HG03571 (cell line): Measurements from ENCODE around the gene FAIM.
"Not testable (repeated sequence)": the region's sequence is repeated elsewhere in the genome, so short reads cannot be mapped to it uniquely, and the experiment has no call there.

ENCODE experiments used
- ATAC-seq: cut with Tn5 transposase; IDR thresholded peaks from one replicate; pipeline ENCODE4 v1.9.1; 2021; ENCODE audit not compliant: unreplicated experiment

FAIM gene

GRCh38 chr3:138608322-138609135, at the start of gene FAIM:
Gene FAIM, plus strand, starts transcription at chr3:138608771. Its CDS starts 10,956 bp downstream, at chr3:138619727.
- ATAC-seq = peak; percentile 74

GRCh38 chr3:138559134-138559533, 49.4 kb upstream of the FAIM start:
- ATAC-seq = no peak

- no peak for ATAC-seq
Measured at GRCh38 chr3:138560501-138560900, 48.1 kb upstream of the FAIM start.

GRCh38 chr3:138562902-138563301, 45.7 kb upstream of the FAIM start:
- ATAC-seq = not testable (repeated sequence)

- ATAC-seq = not testable (repeated sequence)
Measured at GRCh38 chr3:138566293-138566692, 42.3 kb upstream of the FAIM start.

GRCh38 chr3:138567403-138567802, 41.2 kb upstream of the FAIM start:
- no peak for ATAC-seq

- ATAC-seq = no peak
Measured at GRCh38 chr3:138569090-138569489, 39.5 kb upstream of the FAIM start.

GRCh38 chr3:138569624-138570023, 38.9 kb upstream of the FAIM start:
- ATAC-seq = not testable (repeated sequence)

- ATAC-seq = no peak
Measured at GRCh38 chr3:138573138-138573537, 35.4 kb upstream of the FAIM start.

- peak; percentile 94 for ATAC-seq
Measured at GRCh38 chr3:138578141-138578540, 30.4 kb upstream of the FAIM start.

GRCh38 chr3:138578961-138579574, 29.5 kb upstream of the FAIM start:
- no peak for ATAC-seq

GRCh38 chr3:138587374-138587773, 21.2 kb upstream of the FAIM start:
- no peak for ATAC-seq

GRCh38 chr3:138588445-138588844, 20.1 kb upstream of the FAIM start:
- no peak for ATAC-seq

- no peak for ATAC-seq
Measured at GRCh38 chr3:138591392-138591791, 17.2 kb upstream of the FAIM start.

- no peak for ATAC-seq
Measured at GRCh38 chr3:138593488-138594149, 15.0 kb upstream of the FAIM start.

- ATAC-seq = peak; percentile 87
Measured at GRCh38 chr3:138594150-138594934, 14.2 kb upstream of the FAIM start, which contains the start of gene CEP70. Gene CEP70, minus strand, starts transcription at chr3:138594260. Its CDS starts 21,333 bp downstream, at chr3:138572927.

GRCh38 chr3:138594935-138595610, 13.5 kb upstream of the FAIM start:
- no peak for ATAC-seq

GRCh38 chr3:138597186-138597976, 11.2 kb upstream of the FAIM start:
- ATAC-seq = not testable (repeated sequence)

- no peak for ATAC-seq
Measured at GRCh38 chr3:138598534-138598933, 10.0 kb upstream of the FAIM start.
